GM19025 (cell line): ENCODE results near the gene VBP1.
"Not testable (repeated sequence)": the region's sequence is repeated elsewhere in the genome, so short reads cannot be mapped to it uniquely, and the experiment has no call there.

ENCODE experiments used
- ATAC-seq: cut with Tn5 transposase; IDR thresholded peaks from one replicate; pipeline ENCODE4 v1.9.1; 2021; ENCODE audit warnings: mild to moderate bottlenecking, low read depth, moderate library complexity; ENCODE audit not compliant: unreplicated experiment

The VBP1 gene

DNA sequence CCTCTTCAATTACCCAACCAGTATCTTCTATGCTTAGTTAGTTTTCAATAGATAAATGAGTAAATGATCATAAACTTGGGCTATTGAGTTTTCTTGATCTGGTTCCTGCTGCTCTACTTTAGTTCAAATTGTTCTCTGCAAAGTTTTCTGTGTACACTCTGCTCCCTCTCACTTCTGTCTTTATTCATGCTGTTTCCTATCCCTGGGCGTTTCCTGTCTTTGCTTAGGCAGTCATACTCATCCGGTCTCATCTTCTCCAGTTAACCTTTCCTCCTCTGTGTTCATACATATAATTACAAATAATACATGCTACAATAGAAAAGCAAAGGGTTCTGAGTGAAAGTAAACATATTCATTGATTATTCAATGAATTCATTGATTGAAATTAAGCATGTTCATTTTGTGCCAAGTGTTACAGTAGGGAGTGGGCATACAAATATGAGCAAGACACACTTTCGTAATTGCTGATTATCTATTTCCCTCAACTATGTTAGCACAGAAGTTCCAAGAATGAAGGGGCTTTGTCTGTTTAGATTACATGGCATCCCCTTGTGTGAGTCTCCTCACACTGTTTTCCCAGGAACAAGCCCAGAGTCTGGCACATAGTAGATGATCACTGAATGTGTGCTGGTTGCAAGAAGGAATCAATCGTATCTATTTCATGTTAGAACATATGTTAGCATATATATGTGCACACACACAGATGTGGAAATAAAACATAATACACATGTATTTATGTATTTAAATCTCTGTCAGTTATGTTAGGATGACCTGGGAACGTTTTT is 46.9 kb downstream of the VBP1 start:
- no peak for ATAC-seq

DNA sequence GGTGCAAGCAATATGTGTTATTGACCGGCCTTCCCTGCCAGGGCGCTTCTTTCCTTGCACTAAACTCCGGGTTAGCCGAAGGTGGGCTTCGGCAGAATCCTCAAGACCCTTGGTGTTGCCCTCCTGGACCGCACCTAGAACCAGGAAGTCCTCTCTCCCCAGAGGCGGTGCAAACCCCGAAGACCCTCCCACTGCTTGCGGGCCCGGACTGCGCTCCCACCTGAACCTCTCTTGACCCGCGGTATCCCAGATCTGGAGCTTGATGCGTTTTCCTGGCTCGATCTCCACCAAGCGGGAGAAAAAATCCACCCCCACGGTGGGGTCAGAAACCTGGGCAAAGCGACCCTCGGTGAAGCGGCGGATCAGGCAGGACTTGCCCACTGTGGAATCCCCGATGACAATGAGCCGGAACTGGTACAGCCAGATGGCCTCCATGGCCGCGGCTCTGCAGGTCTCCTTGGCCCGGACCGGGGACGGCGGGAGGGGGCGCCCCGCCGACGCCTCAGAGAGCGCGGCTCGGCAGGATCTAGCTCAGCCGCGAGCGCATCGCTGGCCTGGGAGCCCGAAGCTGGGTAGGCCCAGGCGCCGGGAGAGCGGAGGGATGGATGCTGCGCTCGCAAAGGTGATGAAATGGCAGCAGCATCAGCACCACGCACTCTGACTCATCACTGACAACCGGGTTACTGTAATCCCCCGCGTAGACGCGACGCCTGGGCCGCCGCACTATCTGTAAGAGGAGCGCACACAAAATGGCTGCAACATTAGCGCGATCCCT is 47.8 kb downstream of the VBP1 start, which contains the start of gene RAB39B:
Gene RAB39B (minus strand): TSS at position 638 of the 775 bp plus-strand sequence. CDS start 203 bp downstream, at position 435.
- peak; percentile 89 for ATAC-seq

DNA sequence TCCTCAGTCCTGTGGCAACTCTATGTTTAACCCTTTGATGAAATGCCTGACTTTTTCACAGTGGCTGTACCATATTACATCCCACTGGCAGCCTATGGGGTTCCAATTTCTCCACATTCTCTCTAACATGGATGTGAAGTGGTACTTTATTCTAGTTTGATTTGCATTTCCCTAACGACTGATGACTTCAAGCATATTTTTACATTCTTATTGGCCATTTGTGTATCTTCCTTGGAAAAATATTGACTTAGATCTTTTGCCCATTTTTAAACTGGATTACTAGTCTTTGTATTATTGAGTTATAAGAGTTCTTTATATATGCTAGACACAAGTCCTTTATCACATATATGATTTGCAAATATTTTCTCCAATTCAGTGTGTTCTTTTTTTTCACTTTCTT is 50.2 kb downstream of the VBP1 start:
- ATAC-seq: no peak

DNA sequence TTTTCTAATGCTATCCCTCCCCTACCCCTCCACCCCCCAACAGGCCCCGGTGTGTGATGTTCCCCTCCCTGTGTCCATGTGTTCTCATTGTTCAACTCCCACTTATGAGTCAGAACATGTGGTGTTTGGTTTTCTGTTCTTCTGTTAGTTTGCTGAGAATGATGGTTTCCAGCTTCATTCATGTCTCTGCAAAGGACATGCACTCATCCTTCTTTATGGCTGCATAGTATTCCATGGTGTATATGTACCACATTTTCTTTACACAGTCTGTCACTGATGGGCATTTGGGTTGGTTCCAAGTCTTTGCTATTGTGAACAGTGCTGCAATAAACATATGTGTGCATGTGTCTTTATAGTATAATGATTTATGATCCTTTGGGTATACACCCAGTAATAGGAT is 51.7 kb downstream of the VBP1 start:
- ATAC-seq: not testable (repeated sequence)

DNA sequence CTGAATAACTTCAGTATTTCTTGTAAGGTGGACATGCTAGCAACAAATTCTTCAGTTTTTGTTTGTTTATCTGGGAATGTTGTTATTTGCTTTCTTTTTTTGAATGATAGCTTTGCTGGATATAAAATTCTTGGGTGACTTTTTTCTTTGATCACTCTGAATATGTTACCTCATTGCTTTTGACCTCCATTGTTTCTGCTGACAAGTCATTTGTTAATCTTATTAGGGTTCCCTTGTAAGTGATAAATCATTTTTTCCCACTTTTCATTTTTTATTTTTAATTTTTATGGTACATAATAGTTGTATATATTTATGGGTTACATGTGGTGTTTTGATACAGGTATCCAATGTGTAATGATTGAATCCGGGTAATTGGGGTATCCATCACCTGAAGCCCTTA is 54.7 kb downstream of the VBP1 start:
- no peak for ATAC-seq

DNA sequence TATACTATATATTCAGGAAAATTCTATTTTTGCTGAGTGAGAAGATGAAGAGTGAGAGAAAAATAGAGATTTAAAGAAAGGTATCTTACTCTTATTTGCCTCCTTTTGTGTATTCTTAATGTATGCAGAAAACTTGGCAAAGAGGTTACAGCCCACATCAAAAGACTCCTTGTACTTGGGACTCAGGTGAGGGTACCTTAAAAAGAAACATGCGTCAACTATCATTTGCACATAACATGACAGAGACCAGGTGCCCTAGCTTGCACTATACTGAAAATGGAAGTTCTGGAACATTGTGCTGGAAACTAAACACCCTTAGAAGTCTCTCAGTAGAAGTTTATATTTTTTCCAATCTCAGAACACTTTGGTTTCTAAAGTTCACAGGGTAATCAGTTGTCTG is 63.6 kb downstream of the VBP1 start:
- ATAC-seq: no peak
